Measurements from ENCODE around the gene ALPK1.

The ALPK1 gene

DNA sequence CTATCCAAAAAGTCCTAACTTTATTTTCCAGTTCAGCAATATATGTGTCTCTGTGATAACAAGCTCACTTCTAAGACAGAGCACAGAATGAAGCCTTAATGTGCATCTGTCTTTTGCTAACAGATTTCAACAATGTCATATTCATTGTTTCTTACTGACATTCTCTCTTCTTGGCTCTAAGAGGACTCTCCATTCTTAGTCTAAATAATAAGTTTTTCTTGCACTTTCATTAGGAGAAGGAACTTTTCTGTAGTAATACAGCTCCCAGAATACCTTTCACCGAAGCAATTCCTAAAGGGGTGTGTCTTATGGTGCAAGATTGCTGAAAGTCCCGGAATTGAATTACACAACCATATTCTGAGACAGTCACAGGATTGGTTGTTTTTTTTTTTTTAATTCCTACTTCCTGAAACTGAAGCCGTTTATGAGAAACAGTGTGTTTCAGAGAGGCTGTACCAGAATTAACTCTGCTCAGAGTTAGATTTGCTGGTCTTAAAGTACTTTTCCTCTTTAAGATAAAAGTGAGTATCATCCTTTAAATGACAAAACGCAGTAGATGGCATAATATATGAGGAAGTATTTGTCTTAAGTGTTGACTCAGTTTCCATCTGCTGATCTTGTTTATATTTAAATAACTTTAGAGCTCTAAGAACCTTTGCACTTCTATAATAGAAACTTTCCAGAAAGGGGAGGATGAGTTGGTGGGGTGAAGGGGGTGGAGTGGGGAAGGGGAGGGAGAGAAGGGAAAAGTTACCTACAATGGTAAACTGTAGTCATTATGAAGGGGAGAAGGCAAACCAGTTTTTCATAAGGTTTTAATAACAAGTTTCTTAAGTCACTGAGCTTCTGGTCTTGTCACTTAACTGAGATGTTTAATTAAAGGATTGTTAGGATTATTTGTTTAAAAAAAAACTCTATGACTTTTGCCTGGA is at the start of gene ALPK1:
Gene ALPK1 (plus strand): TSS at position 421 of the 932 bp plus-strand sequence.
- in situ Hi-C loops (cut with HindIII; ENCODE audit: low pct_unique_long_range_greater_than_20kb, low sequenced_read_pairs): no loop called here
- DNase-seq (ENCODE audit: low read depth in 1 of 2, low spot score in 1 of 2): peak; percentile 28 to 79
- TF ChIP-seq JUND (IDR thresholded peaks at IDR 0.05; ENCODE audit: low read depth): no peak

DNA sequence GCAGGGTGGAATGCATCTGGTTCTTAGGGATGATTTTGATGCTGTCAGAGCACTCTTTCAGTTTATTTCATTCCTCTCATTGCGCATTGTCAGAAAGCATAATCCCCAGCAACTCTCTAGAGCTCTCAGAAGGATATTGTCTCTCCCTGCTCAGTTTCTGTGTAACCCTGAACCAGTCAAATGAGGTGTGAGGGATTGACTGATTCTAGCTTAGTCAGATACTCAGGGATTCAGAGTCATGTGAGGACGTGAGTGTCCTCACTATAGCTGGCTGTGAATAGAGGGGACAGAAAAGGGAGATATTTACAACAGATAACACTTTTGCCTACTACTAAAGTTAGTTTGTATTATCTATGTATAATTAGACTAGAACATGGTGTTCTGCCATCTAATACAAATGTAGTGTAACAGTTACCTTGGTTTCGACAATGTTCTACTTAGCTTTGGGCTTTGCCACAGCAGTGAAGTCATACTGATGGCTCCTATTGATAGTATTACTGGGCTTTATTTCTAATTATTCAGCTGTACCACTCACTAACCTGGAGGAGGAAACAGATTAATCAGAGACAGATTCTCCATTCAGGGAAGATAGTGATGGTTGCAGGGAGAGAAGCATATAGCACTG is 46.0 kb upstream of the ALPK1 start:
- in situ Hi-C loops (cut with HindIII; ENCODE audit: low pct_unique_long_range_greater_than_20kb, low sequenced_read_pairs): no loop called here
- TF ChIP-seq JUND (IDR thresholded peaks at IDR 0.05; ENCODE audit: low read depth): no peak
- DNase-seq (ENCODE audit: low read depth in 1 of 2, low spot score in 1 of 2): no peak

DNA sequence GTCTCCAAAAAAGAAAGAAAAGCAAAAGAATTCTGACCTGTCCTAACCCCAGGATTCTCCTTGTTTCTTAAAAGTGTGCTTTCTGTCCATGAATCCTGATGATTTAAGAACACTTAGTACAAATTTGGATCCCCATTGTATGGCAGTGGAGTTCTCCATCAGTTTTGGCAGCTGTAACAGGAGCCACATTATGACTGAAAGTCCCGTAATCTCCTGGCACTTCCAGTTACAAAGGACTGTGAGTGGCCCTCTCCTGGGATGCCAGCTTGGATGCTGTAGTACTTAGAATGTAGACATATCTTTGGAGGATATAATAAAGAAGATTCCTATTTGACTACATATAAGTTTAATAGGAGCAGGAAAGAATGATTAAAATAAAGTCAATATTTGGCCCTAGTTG is 44.9 kb upstream of the ALPK1 start:
- no peak for TF ChIP-seq JUND (IDR thresholded peaks at IDR 0.05; ENCODE audit: low read depth)
- in situ Hi-C loops (cut with HindIII; ENCODE audit: low pct_unique_long_range_greater_than_20kb, low sequenced_read_pairs): no loop called here
- no peak for DNase-seq (ENCODE audit: low read depth in 1 of 2, low spot score in 1 of 2)

DNA sequence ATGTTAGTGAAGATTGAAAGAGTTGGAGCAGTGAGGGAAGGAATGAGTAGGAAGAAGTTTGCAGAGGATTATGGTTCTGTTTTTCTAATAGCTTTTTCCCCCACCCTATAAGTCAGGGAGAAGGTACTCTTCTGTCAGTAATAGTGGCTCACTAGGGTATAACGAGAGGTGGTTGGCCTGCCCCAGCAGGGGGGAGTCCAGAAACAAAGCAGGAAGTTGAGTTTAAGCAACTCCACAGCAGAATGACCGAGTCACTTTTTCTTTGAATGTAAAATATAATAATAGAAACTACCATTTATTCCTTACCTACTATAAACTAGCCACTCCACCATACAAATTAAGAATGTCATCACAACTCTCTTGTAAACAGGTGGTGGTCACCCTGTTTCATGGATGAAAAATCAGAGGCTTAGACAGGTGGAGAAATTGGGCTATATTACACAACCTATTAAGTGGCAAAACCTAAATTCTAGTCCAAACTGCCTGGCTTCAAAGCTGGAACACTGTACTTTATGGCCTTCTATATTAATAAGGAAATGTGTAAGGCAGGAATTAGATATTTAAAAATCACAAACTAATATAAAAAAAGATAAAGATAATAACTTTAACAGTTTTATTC is 43.7 kb upstream of the ALPK1 start:
- no peak for TF ChIP-seq JUND (IDR thresholded peaks at IDR 0.05; ENCODE audit: low read depth)
- in situ Hi-C loops (cut with HindIII; ENCODE audit: low pct_unique_long_range_greater_than_20kb, low sequenced_read_pairs): no loop called here
- DNase-seq (ENCODE audit: low read depth in 1 of 2, low spot score in 1 of 2): no peak

DNA sequence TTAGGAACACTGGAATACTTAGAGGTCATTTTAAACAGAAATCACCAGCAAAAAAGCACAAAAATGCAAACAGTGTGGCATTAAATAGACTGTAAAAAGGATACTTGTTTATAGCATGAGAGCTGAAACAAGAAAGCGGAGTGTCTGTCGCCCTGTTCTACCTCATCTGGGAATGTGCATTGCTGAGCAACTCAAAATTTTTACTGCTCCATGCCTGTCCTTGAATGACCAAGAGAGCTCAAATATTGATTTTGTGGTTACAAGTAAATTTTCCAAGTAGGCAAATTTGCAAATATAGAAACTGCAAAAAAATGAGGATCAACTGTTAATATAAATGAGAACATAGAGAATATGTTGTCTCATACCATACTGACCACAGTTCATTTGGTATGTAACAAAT is 40.1 kb upstream of the ALPK1 start:
- TF ChIP-seq JUND (IDR thresholded peaks at IDR 0.05; ENCODE audit: low read depth): no peak
- in situ Hi-C loops (cut with HindIII; ENCODE audit: low pct_unique_long_range_greater_than_20kb, low sequenced_read_pairs): no loop called here
- peak in 1 of 2 experiments; percentile 56 for DNase-seq (ENCODE audit: low read depth in 1 of 2, low spot score in 1 of 2)

DNA sequence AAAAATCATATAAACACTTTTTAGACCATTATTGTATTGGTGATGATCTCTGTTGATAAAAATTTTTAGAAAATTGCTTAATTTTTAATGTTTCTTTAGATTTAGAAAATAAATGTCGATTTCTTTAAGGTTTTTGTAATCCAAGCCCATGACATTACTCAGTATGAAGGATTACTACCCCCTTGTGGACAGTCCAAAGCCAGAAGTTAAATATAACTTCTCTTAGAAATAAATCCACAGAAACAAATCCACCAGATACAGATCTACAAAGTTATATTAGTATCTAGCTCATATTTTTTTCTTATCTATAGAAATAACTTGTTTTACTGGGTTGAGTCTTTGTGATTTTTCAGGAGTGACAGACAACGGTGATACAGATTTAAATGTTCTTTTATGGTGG is 30.3 kb upstream of the ALPK1 start:
- peak in 1 of 2 experiments; percentile 36 for DNase-seq (ENCODE audit: low read depth in 1 of 2, low spot score in 1 of 2)
- no peak for TF ChIP-seq JUND (IDR thresholded peaks at IDR 0.05; ENCODE audit: low read depth)
- in situ Hi-C loops (cut with HindIII; ENCODE audit: low pct_unique_long_range_greater_than_20kb, low sequenced_read_pairs): no loop called here

DNA sequence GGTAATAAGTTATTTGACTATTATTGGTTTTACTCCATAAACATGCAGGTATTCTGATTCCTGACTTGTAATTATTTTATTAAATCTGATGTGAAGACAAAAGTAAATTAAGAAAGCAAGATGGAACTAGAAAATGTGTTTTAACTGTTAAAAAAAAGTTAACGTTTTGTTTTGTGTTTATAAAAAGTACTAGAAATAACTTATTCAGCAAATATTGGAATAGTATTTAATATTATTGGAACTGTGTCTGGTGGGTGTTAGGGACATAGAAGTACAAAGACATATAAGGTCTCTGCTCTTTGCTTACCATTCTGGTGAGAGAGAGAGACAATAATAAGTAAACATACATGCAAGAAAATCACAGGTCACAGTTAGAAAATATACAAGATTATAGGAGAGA is 27.1 kb upstream of the ALPK1 start:
- in situ Hi-C loops (cut with HindIII; ENCODE audit: low pct_unique_long_range_greater_than_20kb, low sequenced_read_pairs): no loop called here
- DNase-seq (ENCODE audit: low read depth in 1 of 2, low spot score in 1 of 2): no peak
- no peak for TF ChIP-seq JUND (IDR thresholded peaks at IDR 0.05; ENCODE audit: low read depth)

DNA sequence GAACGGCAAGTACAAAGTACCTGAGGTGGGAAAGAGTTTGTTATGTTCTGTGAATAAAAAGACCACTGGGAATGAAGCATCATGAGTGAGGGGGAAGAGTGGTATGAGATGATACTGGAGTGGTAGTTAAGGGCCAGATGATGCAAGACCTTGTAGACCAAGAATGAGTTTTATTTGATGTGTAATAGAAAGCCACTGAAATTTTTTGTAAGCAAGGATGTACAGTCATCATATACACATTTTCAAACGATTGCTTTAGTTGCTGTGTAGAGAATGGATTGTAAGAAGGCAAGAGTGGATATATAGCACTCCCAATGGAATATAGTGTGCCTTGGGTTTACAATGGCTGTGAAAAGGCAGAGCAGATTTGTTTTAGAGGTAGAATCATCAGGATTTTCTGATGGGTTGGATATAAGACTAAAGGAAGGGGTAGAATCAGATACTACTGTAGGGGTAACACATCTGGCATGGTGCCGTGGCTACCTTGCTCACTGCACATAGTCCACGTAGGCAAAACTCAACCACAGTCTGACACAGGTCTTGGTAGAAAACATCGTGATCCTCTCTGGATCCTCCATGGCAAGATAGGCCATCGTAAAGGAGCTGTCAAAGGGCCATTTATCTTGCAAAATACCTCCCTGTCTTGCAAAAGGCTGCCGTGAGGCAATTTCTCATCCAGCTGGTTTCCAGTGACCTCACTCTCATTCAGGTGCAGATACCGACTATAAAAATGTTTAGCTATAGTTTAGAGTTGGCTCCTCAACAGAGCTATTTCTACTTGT is 26.3 kb upstream of the ALPK1 start:
- in situ Hi-C loops (cut with HindIII; ENCODE audit: low pct_unique_long_range_greater_than_20kb, low sequenced_read_pairs): no loop called here
- DNase-seq (ENCODE audit: low read depth in 1 of 2, low spot score in 1 of 2): no peak
- no peak for TF ChIP-seq JUND (IDR thresholded peaks at IDR 0.05; ENCODE audit: low read depth)

DNA sequence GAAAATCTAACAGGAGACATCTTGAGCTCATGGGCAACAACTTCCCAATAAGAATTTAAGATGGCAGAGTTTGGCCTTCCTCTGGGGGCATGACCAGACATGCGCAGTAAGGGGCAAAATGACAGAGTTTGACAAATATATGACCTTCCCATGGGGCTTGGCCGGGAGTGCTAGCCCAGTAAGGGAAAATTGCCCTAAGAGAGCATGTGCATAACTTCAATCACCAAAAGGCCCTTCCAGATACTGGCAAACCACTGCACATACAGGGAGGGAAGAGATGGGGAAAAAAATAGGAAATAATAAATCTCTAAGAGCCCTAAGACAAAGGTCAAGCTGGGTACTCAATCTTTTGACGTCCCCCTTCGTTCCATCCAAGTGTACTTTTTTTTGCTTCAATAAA is 24.9 kb upstream of the ALPK1 start:
- TF ChIP-seq JUND (IDR thresholded peaks at IDR 0.05; ENCODE audit: low read depth): no peak
- DNase-seq (ENCODE audit: low read depth in 1 of 2, low spot score in 1 of 2): no peak
- in situ Hi-C loops (cut with HindIII; ENCODE audit: low pct_unique_long_range_greater_than_20kb, low sequenced_read_pairs): no loop called here

DNA sequence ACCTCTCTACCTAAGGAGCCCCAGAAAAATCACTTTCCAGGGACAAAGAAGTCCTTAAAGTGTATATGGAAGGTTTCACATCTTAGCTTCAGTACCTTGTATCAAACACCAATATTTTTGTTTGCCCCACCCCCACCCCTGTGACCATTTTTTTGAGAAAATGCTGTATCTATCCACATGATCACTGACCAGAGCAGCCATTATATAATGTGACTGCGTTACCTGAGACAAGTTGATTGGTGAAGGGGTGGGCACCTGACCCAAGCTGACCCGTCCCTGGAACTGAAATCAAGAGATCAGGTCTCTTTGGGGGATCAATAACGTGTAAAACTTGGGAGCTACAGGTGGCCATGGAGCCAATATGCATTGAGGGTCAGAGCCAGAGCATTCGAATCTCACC is 22.2 kb upstream of the ALPK1 start:
- TF ChIP-seq JUND (IDR thresholded peaks at IDR 0.05; ENCODE audit: low read depth): no peak
- in situ Hi-C loops (cut with HindIII; ENCODE audit: low pct_unique_long_range_greater_than_20kb, low sequenced_read_pairs): no loop called here
- DNase-seq (ENCODE audit: low read depth in 1 of 2, low spot score in 1 of 2): no peak

DNA sequence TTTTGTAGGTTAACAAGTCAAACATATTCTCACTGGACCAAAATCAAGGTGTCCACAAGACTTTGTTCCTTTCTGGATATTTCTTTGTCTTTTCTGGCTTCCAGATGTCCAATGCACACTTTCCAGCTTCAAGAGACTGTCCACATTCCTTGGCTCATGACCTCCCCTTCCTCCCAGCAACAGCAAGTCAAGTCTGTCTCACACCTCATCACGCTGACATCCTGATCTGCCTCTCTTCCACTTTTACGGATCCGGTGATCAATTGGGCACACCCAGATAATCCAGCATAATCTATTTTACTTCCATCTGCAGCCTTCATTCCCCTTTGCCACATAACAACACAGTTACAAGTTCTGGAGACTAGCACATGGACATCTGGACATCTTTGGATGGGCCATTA is 21.1 kb upstream of the ALPK1 start:
- TF ChIP-seq JUND (IDR thresholded peaks at IDR 0.05; ENCODE audit: low read depth): no peak
- DNase-seq (ENCODE audit: low read depth in 1 of 2, low spot score in 1 of 2): no peak
- in situ Hi-C loops (cut with HindIII; ENCODE audit: low pct_unique_long_range_greater_than_20kb, low sequenced_read_pairs): no loop called here

DNA sequence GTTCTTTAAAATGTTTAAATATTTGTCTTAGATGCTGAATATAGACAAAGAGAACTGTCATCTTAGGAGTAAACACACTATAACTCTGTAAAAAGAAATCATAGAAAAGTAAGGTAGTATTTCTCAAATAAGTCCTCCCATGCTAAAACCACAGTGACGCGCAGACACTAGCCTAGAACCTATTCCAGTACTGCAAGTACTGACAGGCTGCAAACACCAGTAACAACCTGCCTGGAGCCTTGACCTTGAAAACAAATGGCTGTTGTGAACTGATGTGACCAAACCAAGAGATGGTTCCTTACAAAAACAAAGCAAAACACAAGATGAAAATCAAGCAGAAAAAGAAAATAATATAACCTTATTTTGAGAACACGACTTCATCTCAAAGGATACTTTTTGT is 19.9 kb upstream of the ALPK1 start:
- in situ Hi-C loops (cut with HindIII; ENCODE audit: low pct_unique_long_range_greater_than_20kb, low sequenced_read_pairs): no loop called here
- no peak for TF ChIP-seq JUND (IDR thresholded peaks at IDR 0.05; ENCODE audit: low read depth)
- DNase-seq (ENCODE audit: low read depth in 1 of 2, low spot score in 1 of 2): peak in 1 of 2 experiments; percentile 57
